Measurements from ENCODE around the gene CCDC7.

GRCh38 chr10:32680803-32681557 lies 235.0 kb downstream of the CCDC7 start:
- TF ChIP-seq CTCF (conservative IDR thresholded peaks at IDR 0.05; ENCODE audit: low read depth in 2 of 2) (no peak), CREB1 (CRISPR knock-in tag; IDR thresholded peaks at IDR 0.05; ENCODE audit: low read depth) (no peak), ETS1 (IDR thresholded peaks at IDR 0.05) (no peak), POLR2AphosphoS5 (IDR thresholded peaks at IDR 0.05; ENCODE audit: low read depth) (no peak), NANOG (IDR thresholded peaks at IDR 0.05; ENCODE audit: borderline replicate concordance) (no peak)

Data from GM23338 (cell line).